IPS DF 6.9 (cell line): ENCODE results near the gene CYP1A2.

Source experiments
- DNase-seq: peaks from one replicate; pipeline ENCODE4 v3.0.0-alpha.2; 2013; ENCODE audit warnings: low read depth, low spot score
- H3K27ac ChIP-seq: one replicate; pipeline ENCODE4 v1.5.1; 2013; ENCODE audit warnings: low read length, control low read depth
- H3K27me3 ChIP-seq: 2 replicates; pipeline ENCODE4 v1.6.1; 2013; ENCODE audit warnings: mild to moderate bottlenecking, low read length; ENCODE audit not compliant: control insufficient read depth, insufficient read depth
- H3K36me3 ChIP-seq: 2 replicates; pipeline ENCODE4 v1.6.1; 2013; ENCODE audit warnings: low read length; ENCODE audit not compliant: control insufficient read depth, insufficient read depth
- H3K4me1 ChIP-seq: 2 replicates; pipeline ENCODE4 v1.6.1; 2013; ENCODE audit warnings: low read length; ENCODE audit not compliant: control insufficient read depth, insufficient read depth
- H3K4me3 ChIP-seq: 2 replicates; pipeline ENCODE4 v1.5.1; 2013; ENCODE audit warnings: mild to moderate bottlenecking, low read length
- H3K9me3 ChIP-seq: 2 replicates; pipeline ENCODE4 v1.6.1; 2013; ENCODE audit warnings: low read length, inconsistent platforms; ENCODE audit not compliant: control insufficient read depth, insufficient read depth
- WGBS: extraction: QIAGEN DNeasy Blood & Tissue Kit; methylation state at CpG from one replicate; pipeline ENCODE4 v1.1.7; 2013; ENCODE audit warnings: mixed read lengths, missing lambda C conversion rate; ENCODE audit not compliant: insufficient read length, insufficient coverage; 5-methylcytosine and 5-hydroxymethylcytosine counted together

CYP1A2 gene

GRCh38 chr15:74789171-74789631 is 40.6 kb downstream of the CYP1A2 start:
- no peak overlapping the region for H3K4me3 ChIP-seq
- no peaks in the 10 kb centered on the region for H3K27me3 ChIP-seq
- no peak for DNase-seq
- H3K36me3 ChIP-seq: no peaks in the 10 kb centered on the region
- H3K9me3 ChIP-seq: no peaks in the 10 kb centered on the region
- H3K4me1 ChIP-seq: peaks cover 7% of the 10 kb centered on the region; the same call in 1 of the 2 replicates
- H3K27ac ChIP-seq: no peak overlapping the region
- no CpG with 5 or more reads among the region's 14 CpGs for WGBS

GRCh38 chr15:74789741-74790079 is 41.1 kb downstream of the CYP1A2 start:
- no CpG with 5 or more reads among the region's 3 CpGs for WGBS
- Histone ChIP-seq H3K27ac (no peak overlapping the region), H3K27me3 (no peaks in the 10 kb centered on the region), H3K36me3 (no peaks in the 10 kb centered on the region), H3K4me1 (peaks cover 7% of the 10 kb centered on the region; the same call in 1 of the 2 replicates), H3K9me3 (no peaks in the 10 kb centered on the region), H3K4me3 (no peak overlapping the region)
- DNase-seq: no peak

- Histone ChIP-seq H3K36me3 (no peaks in the 10 kb centered on the region), H3K27me3 (no peaks in the 10 kb centered on the region), H3K4me3 (no peak overlapping the region), H3K4me1 (peaks cover 7% of the 10 kb centered on the region; the same call in 1 of the 2 replicates), H3K27ac (no peak overlapping the region), H3K9me3 (no peaks in the 10 kb centered on the region)
- no peak for DNase-seq
- WGBS: no CpG with 5 or more reads among the region's 15 CpGs
Measured at GRCh38 chr15:74790080-74790916, 41.7 kb downstream of the CYP1A2 start.

DNA sequence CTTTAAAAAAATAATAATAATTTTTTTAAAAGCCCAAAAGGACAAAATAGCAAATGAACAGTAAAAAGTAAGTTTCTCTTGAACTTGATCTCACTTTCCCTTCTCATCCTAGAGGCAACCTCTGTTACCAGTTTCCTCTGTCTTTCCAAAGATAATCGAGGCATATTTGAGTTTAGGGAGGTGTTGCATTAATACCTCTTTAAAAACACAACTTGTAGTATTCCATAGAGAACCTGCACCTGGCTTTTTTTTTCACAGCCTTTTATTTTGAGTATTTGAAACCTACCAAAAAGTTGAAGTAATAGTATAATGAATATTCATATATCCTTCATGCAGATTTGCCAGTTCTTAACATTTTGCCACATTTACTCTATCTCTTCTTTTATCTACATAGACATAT is 42.4 kb downstream of the CYP1A2 start:
- no CpG with 5 or more reads among the region's 1 CpG for WGBS
- H3K27ac ChIP-seq: no peak overlapping the region
- H3K4me3 ChIP-seq: no peak overlapping the region
- H3K36me3 ChIP-seq: no peaks in the 10 kb centered on the region
- no peaks in the 10 kb centered on the region for H3K9me3 ChIP-seq
- no peaks in the 10 kb centered on the region for H3K27me3 ChIP-seq
- peaks cover 7% of the 10 kb centered on the region; the same call in 1 of the 2 replicates for H3K4me1 ChIP-seq
- DNase-seq: no peak

GRCh38 chr15:74791667-74792066 is 43.0 kb downstream of the CYP1A2 start:
- Histone ChIP-seq H3K27me3 (no peaks in the 10 kb centered on the region), H3K36me3 (no peaks in the 10 kb centered on the region), H3K4me1 (peaks cover 7% of the 10 kb centered on the region; the same call in 1 of the 2 replicates), H3K9me3 (no peaks in the 10 kb centered on the region), H3K27ac (no peak overlapping the region), H3K4me3 (no peak overlapping the region)
- no peak for DNase-seq
- no CpG with 5 or more reads among the region's 7 CpGs for WGBS

GRCh38 chr15:74792227-74793016 is 43.8 kb downstream of the CYP1A2 start:
- no CpG with 5 or more reads among the region's 12 CpGs for WGBS
- H3K27me3 ChIP-seq: no peaks in the 10 kb centered on the region
- H3K27ac ChIP-seq: no peak overlapping the region
- no peaks in the 10 kb centered on the region for H3K9me3 ChIP-seq
- no peaks in the 10 kb centered on the region for H3K36me3 ChIP-seq
- no peak overlapping the region for H3K4me3 ChIP-seq
- peaks cover 7% of the 10 kb centered on the region; the same call in 1 of the 2 replicates for H3K4me1 ChIP-seq
- DNase-seq: no peak

- peaks cover 3% of the 10 kb centered on the region; the same call in 1 of the 2 replicates for H3K4me1 ChIP-seq
- H3K27me3 ChIP-seq: no peaks in the 10 kb centered on the region
- no peak overlapping the region for H3K4me3 ChIP-seq
- DNase-seq: no peak
- no CpG with 5 or more reads among the region's 12 CpGs for WGBS
- H3K9me3 ChIP-seq: no peaks in the 10 kb centered on the region
- no peaks in the 10 kb centered on the region for H3K36me3 ChIP-seq
- no peak overlapping the region for H3K27ac ChIP-seq
Measured at GRCh38 chr15:74793135-74794028, 44.7 kb downstream of the CYP1A2 start.

GRCh38 chr15:74794248-74794969 is 45.8 kb downstream of the CYP1A2 start:
- WGBS: no CpG with 5 or more reads among the region's 9 CpGs
- no peak overlapping the region for H3K4me3 ChIP-seq
- H3K9me3 ChIP-seq: no peaks in the 10 kb centered on the region
- no peaks in the 10 kb centered on the region for H3K27me3 ChIP-seq
- DNase-seq: no peak
- H3K4me1 ChIP-seq: no peaks in the 10 kb centered on the region
- no peaks in the 10 kb centered on the region; the same call in 1 of the 2 replicates for H3K36me3 ChIP-seq
- H3K27ac ChIP-seq: no peak overlapping the region

GRCh38 chr15:74794970-74795349 is 46.3 kb downstream of the CYP1A2 start:
- Histone ChIP-seq H3K36me3 (peaks cover 2% of the 10 kb centered on the region; the same call in 1 of the 2 replicates), H3K27me3 (no peaks in the 10 kb centered on the region), H3K4me3 (no peak overlapping the region), H3K9me3 (no peaks in the 10 kb centered on the region), H3K4me1 (0 out of 2 replicates have a peak, but pooled peaks cover 2% of the 10 kb centered on the region), H3K27ac (no peak overlapping the region)
- DNase-seq: no peak
- no CpG with 5 or more reads among the region's 9 CpGs for WGBS
